Measurements from ENCODE around the gene DSG2. TPM values are rescaled to one million over a fixed set of nuclear protein-coding genes. Genes with fewer than 3 reads are reported as not detected.

DSG2 gene
- total and polyA plus RNA-seq, 9 donors, result 13.7 to 43.7 (median 21.9) TPM

GRCh38 chr18:31512203-31512764, 14.3 kb downstream of the DSG2 start:
- 73 to 80% (median 79%) methylated on average over 6 of the region's 6 CpGs for WGBS, 3 donors
- Histone ChIP-seq H3K4me3 (no peak overlapping the region), H3K27ac (no peak overlapping the region), H3K27me3 (no peaks in the 10 kb centered on the region), H3K4me1 (ENCODE audit: insufficient read depth) (peaks cover 5% of the 10 kb centered on the region), H3K9me3 (no peaks in the 10 kb centered on the region), H3K36me3 (no peaks in the 10 kb centered on the region)
- intact Hi-C loops (cut with DNase I), result no loop called here
- DNase-seq, result no peak
- TF ChIP-seq POLR2A (IDR thresholded peaks at IDR 0.05) (no peak), EP300 (IDR thresholded peaks at IDR 0.05) (no peak)
- TF ChIP-seq, protein P1, sequence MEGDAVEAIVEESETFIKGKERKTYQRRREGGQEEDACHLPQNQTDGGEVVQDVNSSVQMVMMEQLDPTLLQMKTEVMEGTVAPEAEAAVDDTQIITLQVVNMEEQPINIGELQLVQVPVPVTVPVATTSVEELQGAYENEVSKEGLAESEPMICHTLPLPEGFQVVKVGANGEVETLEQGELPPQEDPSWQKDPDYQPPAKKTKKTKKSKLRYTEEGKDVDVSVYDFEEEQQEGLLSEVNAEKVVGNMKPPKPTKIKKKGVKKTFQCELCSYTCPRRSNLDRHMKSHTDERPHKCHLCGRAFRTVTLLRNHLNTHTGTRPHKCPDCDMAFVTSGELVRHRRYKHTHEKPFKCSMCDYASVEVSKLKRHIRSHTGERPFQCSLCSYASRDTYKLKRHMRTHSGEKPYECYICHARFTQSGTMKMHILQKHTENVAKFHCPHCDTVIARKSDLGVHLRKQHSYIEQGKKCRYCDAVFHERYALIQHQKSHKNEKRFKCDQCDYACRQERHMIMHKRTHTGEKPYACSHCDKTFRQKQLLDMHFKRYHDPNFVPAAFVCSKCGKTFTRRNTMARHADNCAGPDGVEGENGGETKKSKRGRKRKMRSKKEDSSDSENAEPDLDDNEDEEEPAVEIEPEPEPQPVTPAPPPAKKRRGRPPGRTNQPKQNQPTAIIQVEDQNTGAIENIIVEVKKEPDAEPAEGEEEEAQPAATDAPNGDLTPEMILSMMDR (IDR thresholded peaks at IDR 0.05), result no peak

GRCh38 chr18:31513189-31513935, 15.4 kb downstream of the DSG2 start:
- H3K27me3 ChIP-seq, result no peaks in the 10 kb centered on the region
- 27 to 43% (median 27%) methylated on average over 4 of the region's 4 CpGs for WGBS, 3 donors

GRCh38 chr18:31516437-31516836, 18.5 kb downstream of the DSG2 start:
- Histone ChIP-seq H3K36me3 (no peaks in the 10 kb centered on the region), H3K9me3 (no peaks in the 10 kb centered on the region), H3K4me3 (no peak overlapping the region), H3K4me1 (ENCODE audit: insufficient read depth) (peaks cover 5% of the 10 kb centered on the region), H3K27ac (no peak overlapping the region), H3K27me3 (no peaks in the 10 kb centered on the region)
- no peak for DNase-seq
- TF ChIP-seq POLR2A (IDR thresholded peaks at IDR 0.05) (no peak), EP300 (IDR thresholded peaks at IDR 0.05) (no peak)
- TF ChIP-seq, protein P1 (IDR thresholded peaks at IDR 0.05), result no peak
- WGBS, 3 donors, result 81 to 95% (median 86%) methylated on average over 3 of the region's 3 CpGs
- intact Hi-C loops (cut with DNase I), result no loop called here

More at GRCh38 chr18:31513189-31513935, 15.4 kb downstream of the DSG2 start:
- intact Hi-C loops (cut with DNase I), result no loop called here
- H3K27ac ChIP-seq, result no peak overlapping the region
- no peaks in the 10 kb centered on the region for H3K9me3 ChIP-seq
- no peak for DNase-seq
- TF ChIP-seq POLR2A (IDR thresholded peaks at IDR 0.05), result no peak
- TF ChIP-seq EP300 (IDR thresholded peaks at IDR 0.05), result no peak
- TF ChIP-seq, protein P1 (IDR thresholded peaks at IDR 0.05), result no peak
- H3K36me3 ChIP-seq, result no peaks in the 10 kb centered on the region
- peaks cover 5% of the 10 kb centered on the region for H3K4me1 ChIP-seq (ENCODE audit: insufficient read depth)
- no peak overlapping the region for H3K4me3 ChIP-seq

DNA sequence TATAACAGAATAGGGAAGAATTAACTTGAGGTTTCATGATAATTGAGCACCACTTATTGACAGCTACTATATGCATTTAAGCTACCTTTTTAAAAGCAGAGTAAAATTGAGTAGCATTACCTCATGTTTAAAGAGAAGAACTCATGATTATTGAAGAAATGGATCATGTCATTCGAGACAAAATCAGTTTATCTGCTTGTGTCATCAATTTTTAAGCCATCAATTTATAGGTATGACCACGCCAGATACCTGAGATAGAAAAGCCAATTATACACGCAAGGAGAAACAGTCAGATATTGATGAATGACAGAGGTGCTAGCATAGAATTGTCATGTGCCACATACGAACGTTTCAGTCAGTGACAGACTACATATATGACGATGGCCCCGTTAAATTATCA, 28.4 kb downstream of the DSG2 start:
- no peaks in the 10 kb centered on the region for H3K9me3 ChIP-seq
- H3K4me3 ChIP-seq, result no peak overlapping the region
- no peak overlapping the region for H3K27ac ChIP-seq
- intact Hi-C loops (cut with DNase I), result no loop called here
- H3K36me3 ChIP-seq, result no peaks in the 10 kb centered on the region
- H3K4me1 ChIP-seq (ENCODE audit: insufficient read depth), result no peaks in the 10 kb centered on the region
- no peaks in the 10 kb centered on the region for H3K27me3 ChIP-seq
- 79 to 90% (median 85%) methylated on average over 7 of the region's 7 CpGs for WGBS, 3 donors
- no peak for DNase-seq
- TF ChIP-seq EP300 (IDR thresholded peaks at IDR 0.05) (no peak), POLR2A (IDR thresholded peaks at IDR 0.05) (no peak)
- TF ChIP-seq, protein P1 (IDR thresholded peaks at IDR 0.05), result no peak

Measured in ovary (tissue), 9 donors.